Measurements from ENCODE around the gene SLC43A2.

SLC43A2 gene

DNA sequence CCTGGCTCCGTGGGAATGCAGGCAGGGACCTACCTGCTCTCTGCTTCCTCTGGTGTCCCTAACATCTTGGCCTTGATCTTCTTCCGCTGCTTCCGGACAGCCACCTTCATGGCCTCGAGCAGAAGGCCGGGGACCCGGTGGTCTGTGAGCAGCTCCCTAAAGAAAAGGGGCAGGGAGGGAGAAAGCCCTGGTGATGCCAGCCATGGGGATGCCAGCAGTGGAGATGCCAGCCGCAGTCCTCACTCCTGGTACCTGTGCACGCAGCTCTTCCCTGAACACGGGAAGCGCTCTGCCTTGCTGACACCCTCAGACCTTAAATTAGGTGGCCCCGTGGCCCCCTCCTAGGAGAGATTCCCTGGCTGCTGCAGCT lies 19.2 kb upstream of the SLC43A2 start:
- no peak for ATAC-seq
- H3K4me1 Mint-ChIP-seq, result peaks cover 66% of the 10 kb centered on the region
- peaks cover 36% of the 10 kb centered on the region for H3K36me3 Mint-ChIP-seq

GRCh38 chr17:1646199-1646875 lies 17.7 kb upstream of the SLC43A2 start:
- H3K27ac Mint-ChIP-seq, result peak overlapping the region; percentile 92
- H3K36me3 Mint-ChIP-seq, result peaks cover 25% of the 10 kb centered on the region
- H3K4me3 Mint-ChIP-seq, result peak overlapping the region; percentile 13
- H3K4me1 Mint-ChIP-seq, result peaks cover 63% of the 10 kb centered on the region
- ATAC-seq, result no peak
- H3K27me3 Mint-ChIP-seq, result no peaks in the 10 kb centered on the region
- no peaks in the 10 kb centered on the region for H3K9me3 Mint-ChIP-seq

More for the DNA sequence above, 19.2 kb upstream of the SLC43A2 start:
- H3K9me3 Mint-ChIP-seq, result no peaks in the 10 kb centered on the region
- peak overlapping the region; percentile 79 for H3K4me3 Mint-ChIP-seq
- H3K27me3 Mint-ChIP-seq, result no peaks in the 10 kb centered on the region
- H3K27ac Mint-ChIP-seq, result peak overlapping the region; percentile 75

- peak within 1 kb of the TSS; percentile 92 for H3K27ac Mint-ChIP-seq
- H3K9me3 Mint-ChIP-seq, result no peaks in the 10 kb centered on the region
- peaks cover 61% of the 10 kb centered on the region for H3K4me1 Mint-ChIP-seq
- peak within 1 kb of the TSS; percentile 86 for H3K4me3 Mint-ChIP-seq
- H3K27me3 Mint-ChIP-seq, result no peaks in the 10 kb centered on the region
- no peak for ATAC-seq
- H3K36me3 Mint-ChIP-seq, result peaks cover 17% of the 10 kb centered on the region
These were observed 16.9 kb upstream of the SLC43A2 start, which contains the start of gene SCARF1 for GRCh38 chr17:1645207-1646171. Gene SCARF1, minus strand, starts transcription at chr17:1645732. Its CDS starts 35 bp downstream, at chr17:1645697.

DNA sequence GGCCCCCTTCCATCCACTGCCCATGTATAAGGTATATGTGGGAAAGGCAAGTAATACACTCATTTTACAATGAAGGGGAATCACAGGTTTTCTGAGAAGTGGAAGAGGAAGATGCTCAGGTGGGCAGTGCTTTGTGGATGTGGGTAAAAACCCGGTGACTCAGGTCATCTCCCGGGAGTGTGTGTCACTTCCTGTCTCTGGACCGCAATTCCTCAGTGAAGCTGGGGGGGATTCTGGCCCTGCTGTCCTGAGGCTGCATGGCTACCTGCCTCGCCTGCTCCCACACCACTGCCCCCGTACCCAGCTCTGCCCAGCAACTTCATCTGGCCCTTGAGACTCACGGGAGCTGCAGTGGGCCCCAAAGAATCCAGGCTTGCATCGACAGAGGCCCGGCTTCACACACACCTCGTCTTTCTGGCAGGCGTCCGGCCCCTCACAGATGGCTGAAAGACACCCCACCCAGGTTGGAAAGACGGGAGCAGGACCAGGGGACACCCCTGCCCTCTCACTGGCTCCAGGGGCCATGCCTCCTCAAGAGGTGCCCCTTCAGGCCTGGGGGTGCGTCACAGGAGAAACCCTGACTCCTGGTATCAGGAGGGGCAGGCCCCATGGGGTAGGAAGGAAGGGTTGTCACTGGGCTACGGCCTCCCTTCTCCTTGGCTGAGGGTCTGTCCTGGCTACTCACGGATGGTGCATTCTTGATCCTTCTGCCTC lies 16.0 kb upstream of the SLC43A2 start:
- no peaks in the 10 kb centered on the region for H3K9me3 Mint-ChIP-seq
- no peaks in the 10 kb centered on the region for H3K27me3 Mint-ChIP-seq
- peak overlapping the region; percentile 86 for H3K4me3 Mint-ChIP-seq
- peak overlapping the region; percentile 92 for H3K27ac Mint-ChIP-seq
- H3K36me3 Mint-ChIP-seq, result peaks cover 16% of the 10 kb centered on the region
- ATAC-seq, result peak; percentile 51
- H3K4me1 Mint-ChIP-seq, result peaks cover 54% of the 10 kb centered on the region

DNA sequence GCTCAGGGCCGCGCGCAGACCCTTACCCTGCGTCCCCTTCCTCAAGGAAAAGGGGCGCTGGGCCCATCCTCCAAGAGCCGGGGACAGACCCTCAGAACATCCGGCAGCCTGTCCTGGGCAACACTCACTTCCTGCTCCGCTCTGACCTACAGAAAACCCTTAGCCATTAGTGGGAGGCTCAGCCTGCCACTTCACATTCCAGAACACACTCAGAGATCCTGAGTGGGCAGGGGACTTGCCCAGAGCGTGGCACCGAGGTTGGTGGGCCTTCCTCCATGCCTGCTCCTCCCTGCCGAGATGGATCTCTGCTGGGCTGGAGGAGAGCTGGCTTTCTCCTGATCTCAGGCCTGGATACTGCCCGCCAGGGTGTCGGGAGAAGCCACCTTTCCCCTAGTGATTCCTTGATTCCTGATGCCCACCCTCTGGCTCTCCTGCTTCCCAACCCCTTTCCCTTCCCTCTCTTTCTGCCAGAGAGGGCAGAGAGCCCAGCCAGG lies 15.4 kb upstream of the SLC43A2 start:
- ATAC-seq, result peak; percentile 3
- Mint-ChIP-seq H3K4me1 (peaks cover 60% of the 10 kb centered on the region), H3K27ac (peak overlapping the region; percentile 92), H3K4me3 (peak overlapping the region; percentile 86), H3K9me3 (no peaks in the 10 kb centered on the region), H3K36me3 (peaks cover 16% of the 10 kb centered on the region), H3K27me3 (no peaks in the 10 kb centered on the region)

DNA sequence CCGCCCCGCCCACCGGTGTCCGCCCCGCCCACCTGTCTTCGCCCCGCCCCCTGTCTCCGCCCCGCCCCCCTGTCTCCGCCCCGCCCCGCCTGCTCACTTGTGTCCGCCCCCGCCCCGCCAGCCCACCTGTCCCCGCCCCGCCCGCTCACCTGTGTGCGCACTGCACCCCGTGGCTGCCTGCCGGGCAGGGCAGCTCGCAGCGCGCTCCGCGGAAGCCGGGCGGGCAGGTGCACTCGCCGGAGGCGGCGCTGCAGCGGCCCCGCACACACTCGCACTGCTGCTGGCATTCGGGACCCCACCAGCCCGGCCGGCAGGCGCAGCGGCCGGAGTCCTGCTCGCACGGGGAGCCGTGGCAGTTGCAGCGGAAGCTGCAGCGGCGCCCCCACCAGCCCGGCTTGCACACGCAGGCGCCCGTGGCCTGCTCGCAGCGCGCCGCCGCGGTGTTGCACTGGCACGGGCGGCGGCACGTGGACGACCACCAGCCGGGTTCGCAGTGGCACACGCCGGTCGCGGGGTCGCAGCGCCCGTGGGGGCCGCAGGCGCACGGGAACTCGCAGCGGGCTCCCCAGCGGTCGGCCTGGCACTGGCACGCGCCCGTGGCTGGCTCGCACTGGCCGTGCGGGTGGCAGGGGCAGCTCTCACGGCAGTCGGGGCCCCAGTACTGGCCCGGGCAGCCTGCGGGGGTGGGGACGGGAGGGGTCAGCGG lies 14.8 kb upstream of the SLC43A2 start:
- H3K36me3 Mint-ChIP-seq, result peaks cover 16% of the 10 kb centered on the region

GRCh38 chr17:1641065-1641403 lies 12.4 kb upstream of the SLC43A2 start:
- Mint-ChIP-seq H3K27ac (no peak overlapping the region), H3K36me3 (peaks cover 3% of the 10 kb centered on the region), H3K9me3 (no peaks in the 10 kb centered on the region), H3K27me3 (no peaks in the 10 kb centered on the region), H3K4me3 (no peak overlapping the region), H3K4me1 (peaks cover 41% of the 10 kb centered on the region)
- no peak for ATAC-seq

More for the DNA sequence above, 14.8 kb upstream of the SLC43A2 start:
- ATAC-seq, result peak; percentile 34
- Mint-ChIP-seq H3K9me3 (no peaks in the 10 kb centered on the region), H3K4me1 (peaks cover 62% of the 10 kb centered on the region), H3K27ac (peak overlapping the region; percentile 92), H3K27me3 (no peaks in the 10 kb centered on the region), H3K4me3 (no peak overlapping the region)

- Mint-ChIP-seq H3K27ac (no peak overlapping the region), H3K4me1 (peaks cover 36% of the 10 kb centered on the region), H3K27me3 (no peaks in the 10 kb centered on the region), H3K36me3 (peaks cover 6% of the 10 kb centered on the region), H3K9me3 (no peaks in the 10 kb centered on the region), H3K4me3 (no peak overlapping the region)
- no peak for ATAC-seq
These were observed 11.9 kb upstream of the SLC43A2 start for GRCh38 chr17:1640329-1641064.

- H3K27me3 Mint-ChIP-seq, result no peaks in the 10 kb centered on the region
- no peaks in the 10 kb centered on the region for H3K9me3 Mint-ChIP-seq
- H3K4me1 Mint-ChIP-seq, result peaks cover 28% of the 10 kb centered on the region
- H3K36me3 Mint-ChIP-seq, result peaks cover 6% of the 10 kb centered on the region
- ATAC-seq, result no peak
- H3K27ac Mint-ChIP-seq, result peak overlapping the region; percentile 53
- H3K4me3 Mint-ChIP-seq, result no peak overlapping the region
These were observed 11.0 kb upstream of the SLC43A2 start for GRCh38 chr17:1639549-1640180.

DNA sequence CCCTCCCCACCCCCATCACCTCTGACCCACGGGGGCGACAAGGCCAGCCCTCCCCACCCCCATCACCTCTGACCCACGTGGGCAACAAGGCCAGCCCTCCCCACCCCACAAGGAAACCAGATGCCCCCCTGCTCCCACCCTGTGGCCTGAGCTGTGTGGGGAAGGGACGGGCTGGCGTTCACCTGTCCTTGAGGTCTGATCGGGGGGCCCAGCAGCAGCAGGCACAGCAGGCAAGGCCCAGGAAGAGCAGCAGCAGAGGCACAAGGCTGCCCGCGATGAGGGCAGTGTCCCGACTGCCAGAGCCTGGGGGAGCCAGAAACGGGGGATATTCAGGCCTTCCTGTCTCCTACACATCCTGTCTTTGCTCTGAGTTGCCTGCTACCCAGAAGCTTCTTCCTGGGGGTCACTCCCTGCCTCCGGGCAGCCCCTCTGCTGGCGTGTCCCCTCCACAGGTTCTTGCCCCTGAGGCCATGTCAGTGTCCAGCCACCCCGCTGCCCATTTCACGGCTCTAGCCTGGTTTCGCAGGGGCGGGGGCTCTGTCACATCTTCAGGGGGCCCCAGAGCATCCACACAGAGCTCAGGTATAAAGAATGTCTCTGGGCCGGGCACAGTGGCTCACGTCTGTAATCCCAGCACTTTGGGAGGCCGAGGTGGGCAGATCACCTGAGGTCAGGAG lies 10.1 kb upstream of the SLC43A2 start:
- no peak overlapping the region for H3K4me3 Mint-ChIP-seq
- no peaks in the 10 kb centered on the region for H3K27me3 Mint-ChIP-seq
- no peaks in the 10 kb centered on the region for H3K9me3 Mint-ChIP-seq
- ATAC-seq, result no peak
- peak overlapping the region; percentile 53 for H3K27ac Mint-ChIP-seq
- peaks cover 19% of the 10 kb centered on the region for H3K4me1 Mint-ChIP-seq
- peaks cover 6% of the 10 kb centered on the region for H3K36me3 Mint-ChIP-seq

GRCh38 chr17:1638171-1638590 lies 9.5 kb upstream of the SLC43A2 start:
- peaks cover 18% of the 10 kb centered on the region for H3K4me1 Mint-ChIP-seq
- no peaks in the 10 kb centered on the region for H3K27me3 Mint-ChIP-seq
- peaks cover 6% of the 10 kb centered on the region for H3K36me3 Mint-ChIP-seq
- H3K27ac Mint-ChIP-seq, result peak overlapping the region; percentile 53
- H3K9me3 Mint-ChIP-seq, result no peaks in the 10 kb centered on the region
- H3K4me3 Mint-ChIP-seq, result no peak overlapping the region
- no peak for ATAC-seq

- no peaks in the 10 kb centered on the region for H3K27me3 Mint-ChIP-seq
- H3K27ac Mint-ChIP-seq, result peak overlapping the region; percentile 53
- ATAC-seq, result no peak
These were observed 8.2 kb upstream of the SLC43A2 start for GRCh38 chr17:1636732-1637285.

More at GRCh38 chr17:1636732-1637285, 8.2 kb upstream of the SLC43A2 start:
- no peaks in the 10 kb centered on the region for H3K9me3 Mint-ChIP-seq
- no peak overlapping the region for H3K4me3 Mint-ChIP-seq
- H3K4me1 Mint-ChIP-seq, result peaks cover 20% of the 10 kb centered on the region
- peaks cover 6% of the 10 kb centered on the region for H3K36me3 Mint-ChIP-seq

Measured in stimulated activated memory B cell treated with anti-CD40 and anti-IgM and Interleukin-4, amounts not matched to agents 10 μg/mL and 1 μg/mL and 100 μg/mL, for 72 hours (primary cell).